DOHH2 (cell line): ENCODE results near the gene LARP1B.
"Not testable (repeated sequence)": the region's sequence is repeated elsewhere in the genome, so short reads cannot be mapped to it uniquely, and the experiment has no call there.

Experiments
- H3F3A ChIP-seq: fragments of 200-600 bp; sonication (generic), shearing (Covaris generic); 2 replicates; pipeline ENCODE4 v1.6.0; 2016; ENCODE audit warnings: antibody characterized with exemption, mild to moderate bottlenecking; ENCODE audit not compliant: control insufficient read depth, insufficient read depth
- H3K27ac ChIP-seq: fragments of 200-600 bp; sonication (generic); 2 replicates; pipeline ENCODE4 v1.5.1; 2014; ENCODE audit warnings: low read depth, mild to moderate bottlenecking, low read length, moderate library complexity
- H3K27me3 ChIP-seq: fragments of 200-600 bp; sonication (generic); 2 replicates; pipeline ENCODE4 v1.6.1; 2014; ENCODE audit warnings: mild to moderate bottlenecking, low read length, mixed read lengths; ENCODE audit not compliant: control insufficient read depth
- H3K36me3 ChIP-seq: fragments of 200-600 bp; sonication (generic); 2 replicates; pipeline ENCODE4 v1.6.1; 2014; ENCODE audit warnings: mild to moderate bottlenecking, low read length, moderate library complexity, mixed read lengths; ENCODE audit not compliant: control insufficient read depth
- H3K4me1 ChIP-seq: fragments of 200-600 bp; sonication (generic); 2 replicates; pipeline ENCODE4 v1.6.1; 2014; ENCODE audit warnings: mild to moderate bottlenecking, low read length, mixed read lengths; ENCODE audit not compliant: control insufficient read depth
- H3K4me2 ChIP-seq: fragments of 200-600 bp; sonication (generic); 2 replicates; pipeline ENCODE4 v1.6.0; 2014; ENCODE audit warnings: mild to moderate bottlenecking, low read length, moderate library complexity
- H3K4me3 ChIP-seq: fragments of 200-600 bp; sonication (generic); 2 replicates; pipeline ENCODE4 v1.5.1; 2014; ENCODE audit warnings: mild to moderate bottlenecking, low read length, mixed read lengths
- H3K79me2 ChIP-seq: fragments of 200-600 bp; sonication (generic); 2 replicates; pipeline ENCODE4 v1.6.1; 2014; ENCODE audit warnings: mild to moderate bottlenecking, low read length, mixed read lengths; ENCODE audit not compliant: control insufficient read depth
- H3K9me2 ChIP-seq: fragments of 200-600 bp; sonication (generic); replicated peaks from 2 replicates; pipeline ENCODE4 v1.6.1; 2014; ENCODE audit warnings: mild to moderate bottlenecking, low read length, mixed read lengths; ENCODE audit not compliant: control insufficient read depth
- H3K9me3 ChIP-seq: fragments of 200-600 bp; sonication (generic); 2 replicates; pipeline ENCODE4 v1.6.1; 2014; ENCODE audit warnings: antibody characterized with exemption, low read length, mixed read lengths; ENCODE audit not compliant: control insufficient read depth, insufficient read depth
- H4K20me1 ChIP-seq: fragments of 200-600 bp; sonication (generic); 2 replicates; pipeline ENCODE4 v1.6.0; 2014; ENCODE audit warnings: low read depth, mild to moderate bottlenecking, antibody characterized with exemption, low read length, moderate library complexity; ENCODE audit not compliant: control insufficient read depth, insufficient read depth
- EZH2phosphoT487 ChIP-seq: fragments of 200-600 bp; sonication (generic); IDR thresholded peaks from 2 replicates; pipeline ENCODE4 v1.6.1; 2017; ENCODE audit warnings: borderline replicate concordance, mild to moderate bottlenecking, antibody characterized with exemption, low read length, moderate library complexity, mixed read lengths
- TF ChIP-seq, protein P1 (sequence below): fragments of 200-600 bp; sonication (generic); IDR thresholded peaks from one replicate; pipeline ENCODE4 v1.5.1; 2014; ENCODE audit warnings: antibody characterized with exemption, mild to moderate bottlenecking, low read depth, low read length; ENCODE audit not compliant: poor library complexity, severe bottlenecking

Gene LARP1B

DNA sequence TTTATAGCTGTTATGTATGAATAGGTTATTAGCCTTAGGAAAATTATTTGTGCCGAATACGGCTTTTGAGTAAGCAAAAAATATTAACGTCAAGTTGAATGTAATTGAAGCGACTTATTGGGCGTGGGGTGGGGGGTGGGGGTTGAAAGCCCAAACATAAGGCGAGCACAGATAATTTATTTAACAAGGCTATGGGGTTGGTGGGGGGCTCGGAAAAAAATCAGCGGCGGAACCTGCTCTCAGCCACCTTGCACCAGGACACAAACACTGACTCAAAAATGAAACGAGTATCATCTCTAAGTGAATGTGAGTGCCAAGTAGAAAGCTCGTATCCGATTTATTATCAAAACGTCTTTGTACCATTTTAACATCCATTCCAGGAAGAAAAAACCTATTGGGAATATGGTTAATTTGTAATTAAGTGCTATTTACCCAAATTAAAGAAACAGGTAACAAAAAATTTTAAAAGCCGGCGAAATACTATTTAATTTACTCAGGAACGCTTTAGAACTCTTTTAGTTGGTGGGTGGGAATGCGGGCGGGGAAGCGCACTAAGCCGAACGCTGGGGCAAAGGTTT, 902 bp upstream of the LARP1B start:
- peaks cover 33% of the 10 kb centered on the region for H3K79me2 ChIP-seq
- TF ChIP-seq, protein P1, sequence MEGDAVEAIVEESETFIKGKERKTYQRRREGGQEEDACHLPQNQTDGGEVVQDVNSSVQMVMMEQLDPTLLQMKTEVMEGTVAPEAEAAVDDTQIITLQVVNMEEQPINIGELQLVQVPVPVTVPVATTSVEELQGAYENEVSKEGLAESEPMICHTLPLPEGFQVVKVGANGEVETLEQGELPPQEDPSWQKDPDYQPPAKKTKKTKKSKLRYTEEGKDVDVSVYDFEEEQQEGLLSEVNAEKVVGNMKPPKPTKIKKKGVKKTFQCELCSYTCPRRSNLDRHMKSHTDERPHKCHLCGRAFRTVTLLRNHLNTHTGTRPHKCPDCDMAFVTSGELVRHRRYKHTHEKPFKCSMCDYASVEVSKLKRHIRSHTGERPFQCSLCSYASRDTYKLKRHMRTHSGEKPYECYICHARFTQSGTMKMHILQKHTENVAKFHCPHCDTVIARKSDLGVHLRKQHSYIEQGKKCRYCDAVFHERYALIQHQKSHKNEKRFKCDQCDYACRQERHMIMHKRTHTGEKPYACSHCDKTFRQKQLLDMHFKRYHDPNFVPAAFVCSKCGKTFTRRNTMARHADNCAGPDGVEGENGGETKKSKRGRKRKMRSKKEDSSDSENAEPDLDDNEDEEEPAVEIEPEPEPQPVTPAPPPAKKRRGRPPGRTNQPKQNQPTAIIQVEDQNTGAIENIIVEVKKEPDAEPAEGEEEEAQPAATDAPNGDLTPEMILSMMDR = no peak
- 0 out of 2 replicates have a peak, but pooled peaks have one; percentile 42 for TF ChIP-seq EZH2phosphoT487
- H3K4me2 ChIP-seq = peak overlapping the region; percentile 72
- H3K27ac ChIP-seq = peak overlapping the region; percentile 71
- H4K20me1 ChIP-seq = no peaks in the 10 kb centered on the region
- no peaks in the 10 kb centered on the region for H3K36me3 ChIP-seq
- H3K4me3 ChIP-seq = peak overlapping the region; percentile 76
- no peaks in the 10 kb centered on the region for H3K27me3 ChIP-seq
- no peaks in the 10 kb centered on the region for H3K9me2 ChIP-seq
- peaks cover 13% of the 10 kb centered on the region for H3K4me1 ChIP-seq
- H3F3A ChIP-seq = peaks cover 5% of the 10 kb centered on the region
- no peaks in the 10 kb centered on the region for H3K9me3 ChIP-seq

DNA sequence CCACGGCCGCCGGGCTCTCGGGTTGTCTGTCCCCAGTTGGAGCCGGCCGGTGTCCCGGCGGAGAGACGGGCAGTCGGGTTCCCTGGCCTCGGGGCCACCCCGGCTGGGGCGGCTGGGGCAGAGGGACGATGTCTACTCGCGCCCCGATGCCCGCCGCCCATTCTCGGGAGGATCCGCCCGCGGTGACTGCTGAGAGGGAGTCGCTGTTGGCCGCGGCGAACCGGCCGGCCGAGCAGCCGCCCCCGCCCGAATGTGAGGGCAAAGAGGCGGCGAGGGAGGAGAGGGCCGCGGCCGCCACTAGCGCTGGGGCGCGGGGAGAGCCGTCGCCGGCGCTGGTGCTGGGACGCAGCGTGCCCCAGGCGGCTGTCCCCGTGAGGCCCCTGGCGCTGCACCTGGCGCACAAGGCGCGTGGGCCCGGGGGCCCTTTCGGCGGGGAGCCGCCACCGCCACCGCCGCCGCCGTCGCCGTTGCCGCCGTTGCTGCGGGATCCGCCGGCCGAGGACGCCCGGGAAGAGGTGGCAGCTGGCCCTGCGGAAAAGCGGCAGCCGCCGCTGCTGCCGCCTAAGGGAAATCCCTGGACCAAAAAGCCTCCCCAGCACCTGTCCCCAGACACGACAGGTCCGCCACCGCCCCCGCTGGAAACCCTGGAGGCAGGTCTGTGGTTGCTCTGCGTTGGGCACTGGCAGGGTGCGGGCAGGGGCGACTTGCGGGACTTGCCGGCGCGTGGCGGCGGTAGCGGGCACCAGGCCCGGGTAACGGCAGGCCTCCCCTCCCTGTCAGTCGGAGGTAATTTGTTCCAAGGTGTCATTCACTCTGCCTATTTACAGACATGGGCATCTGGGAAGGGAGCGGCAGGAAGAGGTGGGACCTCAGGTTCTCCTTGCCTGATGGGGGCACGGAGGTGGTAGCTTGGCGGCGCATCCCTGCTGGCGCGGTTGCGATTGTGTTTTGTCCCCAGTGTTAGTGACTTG, 739 bp downstream of the LARP1B start:
- peak overlapping the region; percentile 72 for H3K4me2 ChIP-seq
- peaks cover 46% of the 10 kb centered on the region for H3K79me2 ChIP-seq
- no peaks in the 10 kb centered on the region for H3K9me3 ChIP-seq
- H3K9me2 ChIP-seq = no peaks in the 10 kb centered on the region
- no peak for TF ChIP-seq EZH2phosphoT487
- TF ChIP-seq, protein P1 = peak; percentile 39
- H3K27me3 ChIP-seq = no peaks in the 10 kb centered on the region
- H3K4me1 ChIP-seq = peaks cover 13% of the 10 kb centered on the region
- H3K4me3 ChIP-seq = peak overlapping the region; percentile 76
- H3K27ac ChIP-seq = peak overlapping the region; percentile 71
- H4K20me1 ChIP-seq = no peaks in the 10 kb centered on the region
- peaks cover 5% of the 10 kb centered on the region for H3F3A ChIP-seq
- H3K36me3 ChIP-seq = no peaks in the 10 kb centered on the region

DNA sequence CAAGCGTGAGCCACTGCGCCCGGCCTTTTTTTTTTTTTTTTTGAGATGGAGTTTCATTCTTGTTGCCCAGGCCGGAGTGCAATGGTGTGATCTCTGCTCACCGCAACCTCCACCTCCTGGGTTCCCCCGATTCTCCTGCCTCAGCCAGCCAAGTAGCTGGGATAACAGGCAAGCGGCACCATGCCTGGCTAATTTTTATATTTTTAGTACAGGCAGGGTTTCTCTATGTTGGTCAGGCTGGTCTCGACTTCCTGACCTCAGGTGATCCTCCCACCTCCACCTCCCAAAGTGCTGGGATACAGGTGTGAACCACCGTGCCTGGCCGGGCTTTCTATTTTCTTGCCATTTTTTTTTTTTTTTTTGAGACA, 5.3 kb downstream of the LARP1B start:
- not testable (repeated sequence) for H3F3A ChIP-seq, H4K20me1 ChIP-seq, H3K4me1 ChIP-seq, H3K27ac ChIP-seq, H3K4me3 ChIP-seq, H3K4me2 ChIP-seq, H3K9me2 ChIP-seq, H3K36me3 ChIP-seq, H3K9me3 ChIP-seq, H3K27me3 ChIP-seq
- peaks cover 83% of the 10 kb centered on the region for H3K79me2 ChIP-seq

DNA sequence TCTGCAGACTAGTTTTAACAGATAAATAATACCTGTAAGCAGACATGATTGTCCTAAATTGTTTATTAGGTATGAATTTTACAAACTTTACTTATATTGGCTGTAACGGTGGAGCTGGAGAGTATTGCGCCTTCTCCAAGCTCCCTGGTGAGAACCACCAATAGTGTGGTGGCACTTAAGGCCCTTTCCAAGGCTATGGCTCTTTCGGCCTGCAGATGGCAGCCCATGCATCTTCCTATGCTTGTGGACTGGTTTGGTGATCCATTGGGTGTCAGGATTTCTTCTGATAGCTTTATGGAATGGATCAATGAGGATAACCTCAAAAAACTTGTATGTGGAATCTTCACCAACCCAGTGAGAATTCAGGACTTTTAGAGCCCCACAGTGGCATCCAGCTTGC, 7.8 kb downstream of the LARP1B start:
- Histone ChIP-seq H3K4me2 (no peak overlapping the region), H3K79me2 (peaks cover 76% of the 10 kb centered on the region), H3K4me1 (no peaks in the 10 kb centered on the region), H3K9me3 (no peaks in the 10 kb centered on the region), H3K4me3 (no peak overlapping the region), H3K27me3 (no peaks in the 10 kb centered on the region), H3K9me2 (no peaks in the 10 kb centered on the region), H3K27ac (no peak overlapping the region), H3F3A (peaks cover 5% of the 10 kb centered on the region; the same call in 1 of the 2 replicates), H4K20me1 (no peaks in the 10 kb centered on the region), H3K36me3 (no peaks in the 10 kb centered on the region)
- TF ChIP-seq, protein P1 = peak; percentile 49
- no peak for TF ChIP-seq EZH2phosphoT487
